ENCODE data around the gene FAM171A1. TPM values are rescaled to one million over a fixed set of nuclear protein-coding genes. Genes with fewer than 3 reads are reported as not detected.
"Not testable (repeated sequence)": the region's sequence is repeated elsewhere in the genome, so short reads cannot be mapped to it uniquely, and the experiment has no call there.

The FAM171A1 gene
- total RNA-seq, 1 donor from 2014 or later: 86.1 TPM

- H3K27ac Mint-ChIP-seq: peak overlapping the region; percentile 16
- H3K27me3 Mint-ChIP-seq: peaks cover 6% of the 10 kb centered on the region
Observed at GRCh38 chr10:15309221-15309620, 61.9 kb downstream of the FAM171A1 start.

GRCh38 chr10:15306735-15307280 lies 64.3 kb downstream of the FAM171A1 start:
- Mint-ChIP-seq H3K9me3 (ENCODE audit: low read depth) (no peaks in the 10 kb centered on the region), H3K4me1 (ENCODE audit: low read depth) (peaks cover 13% of the 10 kb centered on the region), H3K27ac (peak overlapping the region; percentile 50), H3K36me3 (ENCODE audit: insufficient read depth) (peaks cover 3% of the 10 kb centered on the region), H3K27me3 (no peaks in the 10 kb centered on the region), H3K4me3 (ENCODE audit: low read depth) (no peak overlapping the region)
- DNase-seq (ENCODE audit: low spot score, unreplicated experiment): no peak
- no peak for TF ChIP-seq CTCF (IDR thresholded peaks at IDR 0.05; ENCODE audit: unreplicated experiment)

More at GRCh38 chr10:15309221-15309620, 61.9 kb downstream of the FAM171A1 start:
- no peak for TF ChIP-seq CTCF (IDR thresholded peaks at IDR 0.05; ENCODE audit: unreplicated experiment)
- no peak overlapping the region for H3K4me3 Mint-ChIP-seq (ENCODE audit: low read depth)
- H3K9me3 Mint-ChIP-seq (ENCODE audit: low read depth): no peaks in the 10 kb centered on the region
- H3K36me3 Mint-ChIP-seq (ENCODE audit: insufficient read depth): peaks cover 7% of the 10 kb centered on the region
- H3K4me1 Mint-ChIP-seq (ENCODE audit: low read depth): peaks cover 15% of the 10 kb centered on the region
- DNase-seq (ENCODE audit: low spot score, unreplicated experiment): no peak

DNA sequence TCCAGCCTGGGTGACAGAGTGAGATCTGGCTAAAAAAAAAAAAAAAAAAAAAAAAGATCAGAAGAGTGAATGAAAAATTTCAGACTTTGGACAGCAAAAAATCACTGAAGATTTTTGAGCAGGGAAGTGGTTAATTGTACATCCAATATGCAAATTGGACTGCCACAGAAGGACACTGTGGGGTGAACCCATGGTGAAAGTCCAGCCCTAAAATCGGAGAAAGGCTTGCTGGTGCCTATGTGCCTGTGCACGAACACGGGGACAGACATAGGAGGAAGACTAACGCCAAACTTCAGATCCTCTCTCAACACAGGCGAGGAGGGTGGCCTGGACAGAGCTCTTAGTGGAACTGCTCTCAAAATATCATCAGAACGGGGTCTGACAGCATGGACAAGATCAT lies 65.5 kb downstream of the FAM171A1 start:
- no peak overlapping the region for H3K4me3 Mint-ChIP-seq (ENCODE audit: low read depth)
- H3K9me3 Mint-ChIP-seq (ENCODE audit: low read depth): no peaks in the 10 kb centered on the region

DNA sequence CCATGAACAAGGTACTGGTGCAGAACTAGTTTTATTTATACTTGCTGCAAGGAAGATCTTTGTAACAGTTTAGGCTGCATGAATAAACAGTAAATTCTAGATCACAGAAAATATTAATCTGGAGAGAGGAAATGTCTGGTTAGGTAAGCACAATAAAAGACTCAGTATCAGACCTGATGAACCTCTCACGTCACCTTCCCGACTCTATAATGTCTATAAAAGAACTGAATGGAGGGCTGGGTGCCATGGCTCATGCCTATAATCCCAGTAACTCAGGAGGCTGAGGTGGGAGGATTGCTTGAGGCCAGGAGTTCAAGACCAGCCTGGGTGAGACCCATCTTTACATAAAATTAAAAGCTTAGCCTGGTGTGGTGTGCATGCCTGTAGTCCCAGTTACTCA lies 65.9 kb downstream of the FAM171A1 start:
- H3K4me3 Mint-ChIP-seq (ENCODE audit: low read depth): no peak overlapping the region
- H3K36me3 Mint-ChIP-seq (ENCODE audit: insufficient read depth): peaks cover 3% of the 10 kb centered on the region
- no peaks in the 10 kb centered on the region for H3K27me3 Mint-ChIP-seq
- no peak overlapping the region for H3K27ac Mint-ChIP-seq
- no peaks in the 10 kb centered on the region for H3K9me3 Mint-ChIP-seq (ENCODE audit: low read depth)
- H3K4me1 Mint-ChIP-seq (ENCODE audit: low read depth): peaks cover 10% of the 10 kb centered on the region
- TF ChIP-seq CTCF (IDR thresholded peaks at IDR 0.05; ENCODE audit: unreplicated experiment): no peak
- DNase-seq (ENCODE audit: low spot score, unreplicated experiment): no peak

More for the DNA sequence above, 65.5 kb downstream of the FAM171A1 start:
- H3K4me1 Mint-ChIP-seq (ENCODE audit: low read depth): peaks cover 13% of the 10 kb centered on the region
- no peaks in the 10 kb centered on the region for H3K27me3 Mint-ChIP-seq
- H3K27ac Mint-ChIP-seq: no peak overlapping the region
- no peak for DNase-seq (ENCODE audit: low spot score, unreplicated experiment)
- TF ChIP-seq CTCF (IDR thresholded peaks at IDR 0.05; ENCODE audit: unreplicated experiment): no peak
- H3K36me3 Mint-ChIP-seq (ENCODE audit: insufficient read depth): peaks cover 3% of the 10 kb centered on the region

DNA sequence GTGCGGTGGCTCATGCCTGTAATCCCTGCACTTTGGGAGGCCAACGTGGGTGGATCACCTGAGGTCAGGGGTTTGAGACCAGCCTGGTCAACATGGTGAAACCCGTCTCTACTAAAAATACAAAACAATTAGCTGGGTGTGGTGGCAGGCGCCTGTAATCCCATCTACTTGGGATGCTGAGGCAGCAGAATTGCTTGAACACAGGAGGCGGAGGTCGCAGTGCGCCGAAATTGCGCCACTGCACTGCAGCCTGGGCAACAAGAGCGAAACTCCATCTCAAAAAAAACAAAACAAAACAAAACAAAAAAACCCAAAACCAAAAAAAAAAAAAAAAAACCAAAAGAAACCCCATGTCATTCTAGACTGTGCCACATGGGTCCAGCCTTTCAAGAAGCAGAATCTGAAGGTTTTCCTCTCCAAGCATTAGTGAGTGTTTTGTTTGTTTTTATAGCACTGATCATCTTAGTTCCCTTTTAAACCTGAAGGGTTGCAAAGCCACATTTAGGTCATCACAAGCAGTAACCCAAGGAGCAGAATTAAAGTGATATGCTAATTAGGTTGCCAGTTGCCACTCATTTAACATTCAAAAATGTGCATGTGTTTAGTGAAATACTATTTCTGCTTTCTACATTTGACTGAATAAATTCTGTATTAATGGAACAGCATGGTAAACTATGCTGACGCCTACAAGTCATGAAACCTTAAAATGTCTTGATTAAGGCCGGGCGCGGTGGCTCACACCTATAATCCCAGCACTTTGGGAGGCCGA lies 68.7 kb downstream of the FAM171A1 start:
- H3K27me3 Mint-ChIP-seq; H3K9me3 Mint-ChIP-seq (ENCODE audit: low read depth); H3K4me1 Mint-ChIP-seq (ENCODE audit: low read depth); H3K27ac Mint-ChIP-seq; DNase-seq (ENCODE audit: low spot score, unreplicated experiment); H3K4me3 Mint-ChIP-seq (ENCODE audit: low read depth); H3K36me3 Mint-ChIP-seq (ENCODE audit: insufficient read depth): not testable (repeated sequence)

GRCh38 chr10:15300697-15301096 lies 70.4 kb downstream of the FAM171A1 start:
- no peak overlapping the region for H3K27ac Mint-ChIP-seq
- H3K4me3 Mint-ChIP-seq (ENCODE audit: low read depth): no peak overlapping the region

More at GRCh38 chr10:15300697-15301096, 70.4 kb downstream of the FAM171A1 start:
- Mint-ChIP-seq H3K27me3 (no peaks in the 10 kb centered on the region), H3K36me3 (ENCODE audit: insufficient read depth) (peaks cover 1% of the 10 kb centered on the region), H3K9me3 (ENCODE audit: low read depth) (no peaks in the 10 kb centered on the region), H3K4me1 (ENCODE audit: low read depth) (no peaks in the 10 kb centered on the region)
- TF ChIP-seq CTCF (IDR thresholded peaks at IDR 0.05; ENCODE audit: unreplicated experiment): no peak
- no peak for DNase-seq (ENCODE audit: low spot score, unreplicated experiment)
